Muscle layer of colon (tissue), 2 donors: Measurements from ENCODE around the gene IER5.
"Not testable (repeated sequence)": the region's sequence is repeated elsewhere in the genome, so short reads cannot be mapped to it uniquely, and the experiment has no call there.

Experiments used
- H3K27ac ChIP-seq: one replicate; pipeline ENCODE4 v1.7.0; 2013; ENCODE audit warnings: low read depth, mild to moderate bottlenecking, low read length, moderate library complexity
- H3K27me3 ChIP-seq, 2 donors: one replicate each; pipeline ENCODE4 v1.7.0; 2013; ENCODE audit warnings: low read length in 2 of 2, mild to moderate bottlenecking in 2 of 2; ENCODE audit not compliant: insufficient read depth in 2 of 2, control insufficient read depth in 1 of 2
- H3K36me3 ChIP-seq: one replicate; pipeline ENCODE4 v1.7.0; 2013; ENCODE audit warnings: mild to moderate bottlenecking, low read length; ENCODE audit not compliant: insufficient read depth
- H3K4me1 ChIP-seq: one replicate; pipeline ENCODE4 v1.7.0; 2013; ENCODE audit warnings: mild to moderate bottlenecking, low read length; ENCODE audit not compliant: insufficient read depth
- H3K4me3 ChIP-seq, 2 donors: one replicate each; pipeline ENCODE4 v1.7.0; 2013; ENCODE audit warnings: low read length in 2 of 2, low read depth in 1 of 2, mild to moderate bottlenecking in 1 of 2, moderate library complexity in 1 of 2
- H3K9ac ChIP-seq: one replicate; pipeline ENCODE4 v1.7.0; 2013; ENCODE audit warnings: low read length
- H3K9me3 ChIP-seq: one replicate; pipeline ENCODE4 v1.7.0; 2013; ENCODE audit warnings: mild to moderate bottlenecking, low read length
- donor health status: abdominal sarcoma.
- donor health status: Adenocarcinoma of cecum.

The IER5 gene

GRCh38 chr1:181060947-181061346 lies 27.6 kb upstream of the IER5 start:
- H3K36me3 ChIP-seq, H3K9ac ChIP-seq, H3K27ac ChIP-seq, H3K4me3 ChIP-seq, H3K27me3 ChIP-seq, H3K9me3 ChIP-seq: not testable (repeated sequence)
- peaks cover 12% of the 10 kb centered on the region for H3K4me1 ChIP-seq

GRCh38 chr1:181061487-181061886 lies 27.0 kb upstream of the IER5 start:
- H3K27me3 ChIP-seq: no peaks in the 10 kb centered on the region
- H3K4me3 ChIP-seq: no peak overlapping the region
- H3K9ac ChIP-seq: no peak overlapping the region
- no peaks in the 10 kb centered on the region for H3K36me3 ChIP-seq
- no peaks in the 10 kb centered on the region for H3K9me3 ChIP-seq
- peaks cover 12% of the 10 kb centered on the region for H3K4me1 ChIP-seq
- no peak overlapping the region for H3K27ac ChIP-seq

- Histone ChIP-seq H3K4me3 (no peak overlapping the region), H3K9me3 (no peaks in the 10 kb centered on the region)
Measured at GRCh38 chr1:181061891-181062835, 26.3 kb upstream of the IER5 start.

GRCh38 chr1:181062836-181063428 lies 25.6 kb upstream of the IER5 start:
- Histone ChIP-seq H3K9me3 (no peaks in the 10 kb centered on the region), H3K27ac (no peak overlapping the region), H3K9ac (no peak overlapping the region), H3K4me1 (peaks cover 8% of the 10 kb centered on the region), H3K36me3 (no peaks in the 10 kb centered on the region), H3K27me3 (no peaks in the 10 kb centered on the region), H3K4me3 (no peak overlapping the region)

More at GRCh38 chr1:181061891-181062835, 26.3 kb upstream of the IER5 start:
- Histone ChIP-seq H3K36me3 (no peaks in the 10 kb centered on the region), H3K27ac (no peak overlapping the region), H3K4me1 (peaks cover 10% of the 10 kb centered on the region), H3K27me3 (no peaks in the 10 kb centered on the region), H3K9ac (no peak overlapping the region)

- Histone ChIP-seq H3K27ac (no peak overlapping the region), H3K27me3 (no peaks in the 10 kb centered on the region), H3K4me1 (peaks cover 8% of the 10 kb centered on the region), H3K4me3 (no peak overlapping the region), H3K9ac (no peak overlapping the region), H3K36me3 (no peaks in the 10 kb centered on the region), H3K9me3 (no peaks in the 10 kb centered on the region)
Measured at GRCh38 chr1:181064011-181064623, 24.4 kb upstream of the IER5 start.

- H3K27ac ChIP-seq: no peak overlapping the region
Measured at GRCh38 chr1:181064702-181065101, 23.8 kb upstream of the IER5 start.

GRCh38 chr1:181073638-181074037 lies 14.9 kb upstream of the IER5 start:
- H3K27ac ChIP-seq: no peak overlapping the region
- no peaks in the 10 kb centered on the region for H3K9me3 ChIP-seq
- no peak overlapping the region for H3K4me3 ChIP-seq
- H3K9ac ChIP-seq: no peak overlapping the region
- H3K36me3 ChIP-seq: no peaks in the 10 kb centered on the region
- H3K27me3 ChIP-seq: no peaks in the 10 kb centered on the region
- peaks cover 9% of the 10 kb centered on the region for H3K4me1 ChIP-seq

More at GRCh38 chr1:181064702-181065101, 23.8 kb upstream of the IER5 start:
- Histone ChIP-seq H3K4me1 (peaks cover 8% of the 10 kb centered on the region), H3K36me3 (no peaks in the 10 kb centered on the region), H3K4me3 (no peak overlapping the region), H3K27me3 (no peaks in the 10 kb centered on the region), H3K9me3 (no peaks in the 10 kb centered on the region), H3K9ac (no peak overlapping the region)

GRCh38 chr1:181075766-181076350 lies 12.6 kb upstream of the IER5 start:
- H3K27me3 ChIP-seq: no peaks in the 10 kb centered on the region
- peaks cover 9% of the 10 kb centered on the region for H3K4me1 ChIP-seq
- H3K4me3 ChIP-seq: no peak overlapping the region
- H3K9me3 ChIP-seq: no peaks in the 10 kb centered on the region
- no peaks in the 10 kb centered on the region for H3K36me3 ChIP-seq
- no peak overlapping the region for H3K27ac ChIP-seq
- H3K9ac ChIP-seq: no peak overlapping the region

GRCh38 chr1:181076852-181077251 lies 11.6 kb upstream of the IER5 start:
- Histone ChIP-seq H3K4me3 (no peak overlapping the region), H3K36me3 (no peaks in the 10 kb centered on the region), H3K9ac (no peak overlapping the region), H3K4me1 (peaks cover 9% of the 10 kb centered on the region), H3K9me3 (no peaks in the 10 kb centered on the region), H3K27ac (no peak overlapping the region), H3K27me3 (no peaks in the 10 kb centered on the region)

- no peak overlapping the region for H3K9ac ChIP-seq
- no peaks in the 10 kb centered on the region for H3K9me3 ChIP-seq
- H3K4me3 ChIP-seq: no peak overlapping the region
- H3K27ac ChIP-seq: no peak overlapping the region
- peaks cover 9% of the 10 kb centered on the region for H3K4me1 ChIP-seq
- H3K36me3 ChIP-seq: no peaks in the 10 kb centered on the region
- no peaks in the 10 kb centered on the region for H3K27me3 ChIP-seq
Measured at GRCh38 chr1:181077576-181078242, 10.8 kb upstream of the IER5 start.

- Histone ChIP-seq H3K4me3 (no peak overlapping the region), H3K36me3 (no peaks in the 10 kb centered on the region), H3K4me1 (peaks cover 9% of the 10 kb centered on the region), H3K27me3 (no peaks in the 10 kb centered on the region), H3K9ac (no peak overlapping the region), H3K27ac (no peak overlapping the region), H3K9me3 (no peaks in the 10 kb centered on the region)
Measured at GRCh38 chr1:181079382-181079781, 9.1 kb upstream of the IER5 start.
